ENCODE measurements around the gene SLIT3.
"Not testable (repeated sequence)": the region's sequence is repeated elsewhere in the genome, so short reads cannot be mapped to it uniquely, and the experiment has no call there.

SLIT3 gene

DNA sequence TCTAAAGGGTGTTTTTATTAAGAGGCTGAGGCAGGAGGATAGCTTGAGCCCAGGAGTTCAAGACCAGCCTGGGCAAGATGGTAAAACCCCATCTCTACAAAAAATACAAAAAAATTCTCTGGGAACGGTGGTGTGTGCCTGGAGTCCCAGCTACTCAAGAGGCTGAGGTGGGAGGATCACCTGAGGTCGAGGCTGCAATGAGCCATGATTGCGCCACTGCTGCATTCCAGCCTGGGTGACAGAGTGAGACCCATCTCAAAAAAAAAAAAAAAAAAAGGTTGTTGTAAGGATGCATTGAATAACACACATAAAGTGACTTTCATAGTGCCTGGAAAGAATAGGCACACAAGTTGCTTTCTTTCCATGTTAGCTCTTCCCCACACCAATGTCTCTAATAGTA is 662.1 kb downstream of the SLIT3 start:
- not testable (repeated sequence) for DNase-seq (ENCODE audit: low read depth)

- DNase-seq (ENCODE audit: low read depth): no peak
Measured at GRCh38 chr5:168637793-168638192, 663.1 kb downstream of the SLIT3 start.

DNA sequence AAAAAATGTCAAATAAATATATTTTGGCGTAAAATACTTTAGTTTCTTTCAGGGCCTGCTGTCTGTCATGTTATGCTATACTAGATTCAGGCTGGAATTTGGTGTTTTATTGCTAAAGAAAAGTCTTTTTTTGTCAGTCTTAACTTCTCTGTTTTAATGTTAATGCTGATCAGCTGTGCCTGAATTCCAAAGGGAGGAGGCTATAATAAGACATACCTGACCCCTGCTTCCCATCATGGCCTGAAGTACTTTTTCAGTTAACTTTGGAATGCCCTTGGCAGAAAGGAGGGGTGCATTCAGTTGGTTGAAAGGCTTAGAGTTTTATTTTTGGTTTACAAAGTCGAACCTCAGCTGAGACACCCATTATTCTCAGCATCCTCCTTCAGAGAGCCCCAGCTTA is 663.7 kb downstream of the SLIT3 start:
- no peak for DNase-seq (ENCODE audit: low read depth)

GRCh38 chr5:168630958-168631357 is 670.0 kb downstream of the SLIT3 start:
- DNase-seq (ENCODE audit: low read depth): not testable (repeated sequence)

DNA sequence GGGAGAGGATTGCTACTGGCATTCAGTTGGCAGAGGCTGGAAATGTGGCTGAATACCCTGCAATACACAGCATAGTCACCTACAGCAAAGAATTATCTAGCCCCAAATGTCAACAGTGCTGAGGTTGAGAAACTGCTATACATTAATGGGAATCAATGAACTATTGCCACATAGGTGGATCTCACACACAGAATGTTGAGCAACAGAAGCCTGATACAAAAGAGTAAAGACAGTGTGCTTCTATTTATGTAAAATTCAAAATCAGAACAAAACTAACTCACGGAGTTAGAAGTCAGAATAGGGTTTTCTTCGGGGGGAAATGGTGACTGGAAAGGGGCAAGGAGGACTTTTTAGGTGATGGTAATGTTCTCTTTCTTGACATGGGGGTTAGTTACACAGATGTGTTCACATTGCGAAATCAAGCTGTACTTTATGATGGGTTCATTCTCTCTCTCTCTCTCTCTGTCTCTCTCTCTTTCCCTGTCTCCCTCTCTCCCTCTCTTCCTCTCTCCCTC is 676.0 kb downstream of the SLIT3 start:
- DNase-seq (ENCODE audit: low read depth): no peak

- DNase-seq (ENCODE audit: low read depth): no peak
Measured at GRCh38 chr5:168620807-168621206, 680.1 kb downstream of the SLIT3 start.

GRCh38 chr5:168614661-168615060 is 686.3 kb downstream of the SLIT3 start:
- DNase-seq (ENCODE audit: low read depth): no peak

DNA sequence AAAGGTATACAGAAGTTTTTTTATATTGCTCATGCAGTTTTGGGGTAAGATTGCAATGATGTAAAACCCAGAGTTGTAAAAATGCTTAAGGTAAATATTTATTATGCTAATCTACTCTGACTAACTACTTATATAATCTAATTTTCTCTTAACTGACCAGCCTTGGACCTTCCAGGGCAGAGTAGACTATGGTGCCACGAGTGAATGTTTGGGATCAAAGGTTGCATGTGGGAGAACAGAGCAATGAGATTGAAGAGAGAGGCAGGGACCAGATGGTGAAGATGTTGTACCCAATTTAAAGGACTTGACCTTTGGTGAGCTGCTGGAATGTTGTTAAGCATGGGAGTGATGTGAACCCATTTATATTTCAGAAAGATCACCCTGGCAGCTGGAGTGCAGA is 686.9 kb downstream of the SLIT3 start:
- DNase-seq (ENCODE audit: low read depth): no peak

DNA sequence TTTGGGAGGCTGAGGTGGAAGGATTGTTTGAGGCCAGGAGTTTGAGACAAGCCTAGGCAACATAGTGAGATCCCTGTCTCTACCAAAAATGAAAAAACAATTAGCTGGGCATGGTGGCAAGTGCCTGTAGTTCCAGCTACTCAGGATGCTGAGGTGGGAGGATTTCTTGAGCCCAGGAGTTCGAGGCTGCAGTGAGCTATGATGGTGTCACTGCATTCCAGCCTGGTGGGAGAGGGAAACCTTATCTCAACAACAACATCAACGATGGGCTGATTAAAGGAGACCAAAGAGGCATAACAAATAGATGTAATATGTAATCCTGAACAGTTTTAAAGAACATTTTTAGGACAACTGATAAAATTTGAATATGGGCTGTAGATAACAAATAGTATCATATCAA is 687.5 kb downstream of the SLIT3 start:
- no peak for DNase-seq (ENCODE audit: low read depth)

DNA sequence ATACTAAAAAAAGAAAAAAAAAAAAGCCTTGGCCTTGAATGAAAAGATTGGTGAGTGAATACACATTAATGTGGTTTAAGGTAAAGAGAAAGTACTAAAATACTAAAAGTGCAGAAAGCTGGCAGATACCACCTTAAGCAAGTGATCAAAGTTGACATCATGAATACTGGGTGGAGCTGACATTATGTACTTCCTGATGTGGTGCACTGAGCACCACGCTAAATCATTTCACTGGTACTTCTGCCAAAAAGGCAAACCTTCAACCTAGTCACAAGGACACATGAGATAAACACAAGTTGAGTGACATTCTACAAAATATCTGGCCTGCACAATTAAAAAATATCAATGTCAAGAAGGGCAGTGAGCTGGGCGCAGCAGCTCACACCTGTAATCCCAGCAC is 687.9 kb downstream of the SLIT3 start:
- DNase-seq (ENCODE audit: low read depth): no peak

- DNase-seq (ENCODE audit: low read depth): no peak
Measured at GRCh38 chr5:168612123-168612522, 688.8 kb downstream of the SLIT3 start.

All from stimulated activated CD8-positive, alpha-beta memory T cell treated with anti-CD3 and anti-CD28 coated beads, Interleukin-15, amount 100 ng/mL, for 24 hours (primary cell).